Left forelimb (tissue), 1 donor: ENCODE data around the gene BDH2.

Source experiments
- DNase-seq: peaks from one replicate; pipeline ENCODE4 v3.0.0-alpha.2; 2018; ENCODE audit warnings: low spot score

BDH2 gene

DNA sequence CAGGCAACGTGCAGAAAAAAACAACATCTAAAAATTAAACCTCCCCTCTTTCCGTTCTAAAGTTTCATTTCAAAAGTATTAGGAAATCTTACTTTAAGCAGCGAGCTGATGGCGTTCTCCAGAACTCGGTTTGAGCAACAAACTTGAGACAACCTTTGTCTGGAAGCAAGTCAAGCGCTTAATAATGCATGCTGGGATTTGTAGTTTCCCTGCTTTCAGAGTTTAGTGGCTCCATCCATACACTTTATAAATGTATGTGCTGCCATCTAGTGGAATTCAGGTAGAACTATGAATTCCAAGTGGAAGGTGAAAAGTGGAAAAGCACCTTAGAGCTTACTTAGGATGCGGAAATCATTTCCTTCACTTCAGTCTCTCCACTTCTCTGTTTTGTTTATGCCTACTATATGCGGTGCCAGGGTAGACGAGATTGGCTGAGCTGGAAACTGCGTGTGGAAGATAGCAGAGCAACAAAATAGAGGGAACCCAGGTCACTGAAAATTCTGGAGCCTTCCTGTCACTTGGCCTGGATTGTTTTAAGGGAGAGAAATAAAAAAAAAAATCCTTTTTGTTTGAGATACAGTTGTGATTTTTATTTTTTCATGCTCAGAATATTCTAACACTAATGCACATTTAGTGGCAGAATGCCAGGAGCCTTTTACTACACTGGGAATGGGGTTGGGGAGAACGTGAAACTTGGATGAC lies at the start of gene BDH2:
Gene BDH2 (minus strand): TSS at position 144 of the 702 bp plus-strand sequence. CDS start 3,580 bp downstream, outside the sequence.
- DNase-seq, result no peak

DNA sequence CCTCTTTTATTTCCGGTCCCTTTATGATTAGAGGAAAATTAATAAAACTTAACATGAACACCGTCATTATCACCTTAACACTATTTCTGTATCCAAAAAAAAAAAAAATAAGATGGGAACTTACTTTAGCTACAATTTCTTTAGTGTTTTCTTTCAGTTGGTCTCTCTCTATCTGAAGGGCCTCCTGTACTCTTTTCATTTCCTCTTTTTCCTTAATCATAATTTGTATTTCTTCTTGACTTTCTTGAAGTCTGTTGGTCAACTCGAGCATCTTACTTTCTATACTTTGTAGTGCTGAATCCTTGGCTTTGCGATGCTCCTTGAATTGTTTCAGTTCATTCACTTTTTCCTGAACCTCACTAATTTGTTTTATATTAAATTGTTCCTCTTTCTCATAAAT lies 45.3 kb upstream of the BDH2 start:
- DNase-seq, result no peak

DNA sequence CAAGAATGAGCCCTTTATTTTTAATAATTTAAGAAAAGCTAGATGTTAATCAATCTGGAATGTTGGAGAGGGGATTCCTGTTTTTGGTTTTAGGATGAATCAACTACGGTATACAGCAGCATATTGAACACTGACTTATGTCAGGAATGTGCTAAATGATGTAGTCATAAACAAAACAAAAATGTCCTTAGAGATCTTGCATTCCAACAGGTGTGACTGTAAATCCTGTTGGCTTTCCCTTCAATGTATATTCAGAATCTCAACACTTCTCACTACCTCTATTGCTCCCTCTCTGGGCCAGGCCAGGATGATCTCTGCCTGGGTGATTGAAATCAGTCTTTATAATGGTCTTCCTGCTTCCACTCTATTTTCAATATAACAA lies 37.8 kb upstream of the BDH2 start:
- DNase-seq, result no peak

DNA sequence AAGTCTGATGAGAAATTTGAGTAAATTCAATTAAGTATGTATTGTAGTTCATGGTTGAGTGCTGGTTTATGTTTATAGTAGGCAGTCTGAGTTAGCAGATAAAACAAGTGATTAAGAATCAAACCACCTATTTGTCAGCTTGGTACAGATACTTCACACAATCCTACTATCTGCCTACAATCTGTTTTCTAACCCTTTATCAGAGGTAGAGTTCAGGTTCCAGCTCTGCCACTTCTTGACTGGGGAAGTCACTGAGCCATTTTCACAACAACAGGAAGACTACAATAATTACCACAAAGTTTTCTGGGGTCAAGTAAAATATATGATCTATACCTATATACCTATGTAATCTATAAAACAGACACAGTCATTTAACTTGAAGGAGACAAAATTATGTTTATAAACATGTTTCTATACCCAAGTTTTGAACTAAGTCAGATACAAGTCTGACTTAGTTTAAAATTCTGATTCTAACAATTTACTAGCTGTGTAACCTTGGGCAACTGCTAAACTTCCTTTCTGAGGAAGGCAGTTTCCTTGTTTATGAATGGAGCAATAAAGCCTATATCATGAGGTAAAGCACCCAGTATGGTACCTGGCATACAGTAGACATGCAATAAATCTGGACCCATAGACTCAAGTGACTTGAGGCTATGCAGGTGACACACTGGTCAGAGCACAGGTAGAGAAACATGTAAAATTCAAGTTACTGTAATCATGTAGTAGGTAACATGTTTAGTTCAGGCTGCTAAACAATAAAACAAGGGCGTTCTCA lies 37.2 kb upstream of the BDH2 start:
- no peak for DNase-seq

DNA sequence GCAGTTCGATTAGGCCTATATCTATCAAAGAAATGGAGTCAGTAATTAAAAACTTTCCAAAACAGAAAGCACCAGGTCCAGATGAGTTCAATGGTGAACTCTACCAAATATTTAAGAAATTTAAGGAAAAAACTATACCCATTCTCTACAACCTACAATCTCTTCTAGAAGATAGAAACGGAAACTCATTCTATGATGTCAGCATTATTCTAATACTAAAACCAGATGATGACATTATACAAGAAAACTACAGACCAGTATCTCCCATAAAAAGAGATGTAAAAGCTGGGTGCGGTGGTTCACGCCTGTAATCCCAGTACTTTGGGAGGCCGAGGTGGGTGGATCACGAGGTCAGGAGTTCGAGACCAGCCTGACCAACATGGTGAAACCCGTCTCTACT lies 29.5 kb upstream of the BDH2 start:
- DNase-seq, result no peak

DNA sequence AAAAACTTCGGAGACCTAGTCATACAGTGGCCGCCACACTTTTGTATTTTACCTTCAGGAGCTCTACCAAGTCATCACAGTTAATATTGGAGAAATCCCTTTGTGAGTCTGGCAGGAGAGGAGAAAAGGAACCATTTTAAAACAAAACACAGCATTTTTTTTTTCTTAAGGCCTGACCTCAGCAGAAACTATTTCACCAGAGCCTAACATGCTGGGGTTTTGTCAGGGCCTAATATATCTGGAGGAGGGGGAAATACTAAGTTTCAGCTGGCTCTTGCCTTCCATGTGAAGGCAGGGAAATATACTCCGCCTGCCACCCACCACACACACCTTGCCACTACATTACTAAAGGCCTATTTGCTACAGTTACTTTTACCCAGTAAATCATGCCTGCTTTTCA lies 26.5 kb upstream of the BDH2 start:
- no peak for DNase-seq

DNA sequence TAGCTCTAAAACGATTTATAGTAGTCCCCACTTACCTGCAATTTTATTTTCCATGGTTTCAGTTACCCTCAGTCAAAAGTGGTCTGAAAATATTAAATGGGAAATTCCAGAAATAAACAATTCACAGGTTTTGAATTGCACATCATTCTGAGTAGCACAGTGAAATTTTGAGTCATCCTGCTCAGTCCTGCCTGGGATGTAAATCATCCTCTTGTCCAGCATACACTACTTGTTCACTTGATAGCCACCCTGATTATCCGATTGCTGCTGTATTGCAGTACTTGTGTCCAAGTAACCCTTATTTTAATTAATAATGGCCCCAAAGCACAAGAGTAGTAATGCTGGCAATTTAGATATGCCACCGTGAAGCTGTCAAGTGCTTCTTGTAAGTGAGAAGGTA lies 23.5 kb upstream of the BDH2 start:
- no peak for DNase-seq

DNA sequence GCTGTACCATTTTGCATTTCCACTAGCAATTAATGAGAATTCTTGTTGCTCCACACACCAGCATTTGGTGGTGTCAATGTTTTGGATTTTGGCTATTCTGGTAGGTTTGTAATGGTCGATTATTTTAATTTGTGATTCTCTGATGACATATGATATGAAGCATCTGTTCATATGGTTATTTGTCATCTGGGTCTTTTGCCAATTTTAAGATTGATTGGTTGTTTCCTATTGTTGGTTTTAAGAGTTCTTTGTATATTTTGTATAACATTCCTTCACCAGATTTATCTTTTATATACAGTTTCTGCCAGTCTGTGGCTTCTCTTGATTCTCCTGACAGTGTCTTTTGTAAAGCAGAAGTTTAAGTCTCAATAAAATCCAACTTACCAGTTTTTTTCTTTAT lies 18.5 kb upstream of the BDH2 start:
- no peak for DNase-seq

DNA sequence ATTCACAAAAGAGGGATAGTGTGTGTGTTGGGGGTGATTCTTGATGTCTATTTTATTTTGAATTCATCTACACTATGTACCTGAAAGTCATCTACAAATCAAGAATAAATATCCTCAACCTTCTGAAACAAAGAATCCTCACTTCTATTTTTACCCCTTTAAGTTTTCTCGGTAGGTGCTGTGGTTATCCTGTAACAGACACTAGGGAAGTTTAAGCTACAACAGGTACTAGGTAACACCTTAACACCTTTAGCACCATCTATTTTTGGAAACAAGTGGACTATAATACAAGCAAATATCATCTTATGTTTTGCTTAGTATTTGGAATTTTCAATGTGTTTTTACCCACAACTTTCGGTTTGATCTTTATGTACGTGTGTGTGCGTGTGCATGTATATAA lies 12.0 kb upstream of the BDH2 start:
- no peak for DNase-seq

DNA sequence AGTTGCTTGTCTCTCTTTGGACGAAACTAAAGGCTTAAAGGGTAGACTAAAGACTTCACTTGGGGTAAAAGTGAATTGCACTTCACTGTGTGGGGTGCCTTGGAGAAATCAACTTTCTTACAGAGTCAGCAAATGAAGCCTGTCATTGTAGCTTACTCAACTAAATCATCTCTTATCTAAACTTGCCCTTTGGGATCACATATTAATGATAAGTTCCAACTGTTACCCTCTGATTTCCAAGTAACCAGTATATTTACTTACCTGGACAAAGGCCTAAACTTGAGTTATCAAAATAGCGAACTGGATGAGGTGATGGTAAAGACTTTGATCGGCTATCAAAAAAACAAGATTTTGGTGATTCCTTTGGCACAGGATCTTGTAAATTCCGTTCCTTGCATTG lies 8.9 kb upstream of the BDH2 start:
- no peak for DNase-seq

DNA sequence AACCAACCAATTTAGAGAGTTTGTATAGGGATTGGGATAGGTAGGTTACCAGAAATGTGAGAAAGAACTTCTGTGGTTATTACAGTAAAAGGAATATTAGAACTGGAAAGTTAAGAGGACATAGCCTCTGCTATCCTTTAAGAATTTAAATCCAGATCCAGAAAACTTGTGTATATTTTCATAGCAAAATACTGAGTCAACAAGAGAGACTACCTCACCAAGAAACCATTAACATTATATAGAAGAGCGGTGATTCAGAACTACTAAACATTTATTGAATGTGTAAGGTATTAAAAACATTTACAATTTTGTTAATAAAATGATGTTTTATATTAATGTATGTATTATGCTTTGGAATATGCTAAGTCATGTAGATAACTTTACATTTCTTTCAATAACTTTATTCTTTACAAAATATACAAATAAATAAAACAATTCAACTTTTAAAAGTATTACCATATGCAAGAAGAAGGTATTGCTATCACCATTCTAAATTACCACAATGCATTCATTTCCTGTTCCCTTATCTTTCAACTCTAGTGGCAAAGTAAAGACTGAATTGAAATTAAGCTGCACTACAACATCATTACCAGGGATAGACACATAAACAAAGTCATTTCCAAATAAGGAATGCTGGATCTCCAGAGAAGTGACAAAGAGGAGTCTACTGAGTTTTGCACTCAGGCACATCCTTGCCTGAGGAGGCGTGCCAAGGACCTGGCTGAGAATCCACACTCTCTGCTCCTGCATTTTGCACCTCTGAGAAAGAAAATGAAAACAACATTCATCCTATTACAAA lies 6.1 kb upstream of the BDH2 start:
- no peak for DNase-seq

DNA sequence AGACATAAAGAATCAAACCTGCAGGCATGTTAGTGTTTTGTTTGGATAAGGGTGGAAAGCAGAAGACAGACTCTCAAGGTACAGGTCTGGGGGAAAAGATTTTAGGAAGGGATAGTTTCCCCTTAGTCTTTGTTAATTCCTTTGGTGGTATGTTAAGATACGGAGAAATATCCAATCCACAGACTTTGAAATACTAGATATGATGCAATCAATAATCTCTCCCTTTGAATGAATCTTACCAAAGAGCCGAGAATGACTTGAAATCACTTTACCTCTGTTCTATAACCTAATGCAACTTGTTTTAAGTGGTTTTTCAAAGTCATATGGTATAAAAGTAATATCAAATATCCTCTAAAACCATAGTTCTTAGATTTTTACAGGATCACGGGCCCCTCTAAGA lies 5.3 kb upstream of the BDH2 start:
- no peak for DNase-seq

DNA sequence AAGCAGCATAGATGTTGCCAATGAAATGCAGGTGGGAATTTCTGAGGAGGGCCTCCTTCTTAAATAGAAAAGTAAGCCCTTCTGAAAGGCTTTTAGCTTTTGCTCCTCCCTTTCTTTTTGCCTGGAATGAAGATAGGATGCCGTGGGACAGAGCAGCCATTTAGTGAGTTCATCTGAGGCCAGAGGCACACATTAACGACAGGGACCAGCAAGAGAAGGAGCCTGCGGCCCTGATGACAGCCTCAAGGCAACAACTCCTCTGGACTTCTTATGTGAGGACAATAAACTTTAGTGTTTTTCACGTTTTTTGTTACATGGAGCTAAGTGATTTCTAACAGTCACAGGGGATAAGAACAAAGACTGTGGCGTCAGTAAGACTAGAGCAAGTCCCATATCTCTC lies 1.1 kb upstream of the BDH2 start:
- DNase-seq, result no peak

DNA sequence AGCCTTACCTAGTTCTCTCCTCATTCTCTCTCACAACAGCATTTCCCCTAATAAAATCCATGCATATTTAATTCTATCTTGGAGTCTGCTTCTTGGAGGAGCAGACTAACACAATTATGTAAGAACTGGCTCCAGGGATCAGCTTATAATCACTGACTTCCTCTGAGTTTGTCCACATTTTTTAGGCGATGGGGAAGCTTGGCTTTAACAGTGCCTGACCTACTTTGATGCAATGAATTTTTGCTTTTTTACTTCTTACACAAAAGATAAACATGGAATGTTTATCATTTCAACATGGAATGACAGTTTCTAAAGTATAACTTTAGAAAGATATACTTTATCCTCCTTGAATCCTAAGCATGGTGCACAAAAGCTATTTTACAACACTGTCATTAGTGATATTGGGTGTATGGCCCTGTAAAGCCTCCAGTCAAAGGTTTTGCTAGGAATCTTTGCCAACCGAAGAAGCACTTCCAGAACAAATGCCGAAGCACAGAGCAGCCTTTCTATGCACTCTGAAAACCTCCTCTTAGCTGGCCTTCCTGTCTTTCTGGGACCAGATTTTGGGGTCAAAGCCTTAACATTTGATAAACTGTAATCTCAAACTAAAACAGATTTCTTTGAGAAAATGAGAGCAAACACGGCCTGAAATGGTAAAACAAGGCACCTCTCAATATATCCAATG lies 736 bp downstream of the BDH2 start:
- no peak for DNase-seq

DNA sequence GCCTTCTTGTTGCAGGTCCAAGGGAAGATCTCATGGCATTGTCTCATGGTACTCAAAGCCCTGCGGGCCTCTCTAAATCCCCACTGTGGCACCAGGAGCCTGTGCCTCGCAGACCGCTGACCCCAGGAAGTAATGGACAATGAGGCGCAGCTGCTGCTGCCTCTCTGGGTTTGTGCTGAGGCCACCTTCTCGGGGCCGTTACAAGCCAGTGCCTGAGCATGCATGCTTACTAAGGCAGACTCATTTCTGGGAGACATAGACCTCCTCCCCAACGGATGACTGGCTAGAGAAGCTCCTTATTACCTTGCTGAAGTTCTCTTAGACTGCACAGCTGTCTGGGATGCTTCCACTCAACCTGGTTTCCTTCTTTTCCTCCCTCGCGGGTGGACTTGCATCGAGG lies 1.3 kb downstream of the BDH2 start:
- DNase-seq, result no peak

DNA sequence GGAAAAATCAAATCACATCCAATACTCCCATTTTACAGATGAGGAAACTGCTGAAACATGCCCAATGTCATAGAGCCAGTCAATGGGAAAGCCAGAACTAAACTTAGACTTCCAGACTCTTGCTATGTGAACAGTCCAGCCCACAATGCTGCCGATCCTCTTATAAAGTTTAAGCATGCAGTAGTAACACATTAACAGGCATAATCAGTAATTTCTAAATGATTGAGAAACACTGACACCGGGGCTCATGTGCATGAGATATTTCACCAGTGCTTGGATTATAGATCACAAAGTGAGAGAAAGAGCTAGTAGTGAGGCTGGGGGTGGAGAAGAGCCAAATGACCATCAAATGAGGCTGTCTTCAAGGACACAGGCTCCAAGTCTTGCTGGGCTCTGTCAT lies 2.5 kb downstream of the BDH2 start:
- no peak for DNase-seq

DNA sequence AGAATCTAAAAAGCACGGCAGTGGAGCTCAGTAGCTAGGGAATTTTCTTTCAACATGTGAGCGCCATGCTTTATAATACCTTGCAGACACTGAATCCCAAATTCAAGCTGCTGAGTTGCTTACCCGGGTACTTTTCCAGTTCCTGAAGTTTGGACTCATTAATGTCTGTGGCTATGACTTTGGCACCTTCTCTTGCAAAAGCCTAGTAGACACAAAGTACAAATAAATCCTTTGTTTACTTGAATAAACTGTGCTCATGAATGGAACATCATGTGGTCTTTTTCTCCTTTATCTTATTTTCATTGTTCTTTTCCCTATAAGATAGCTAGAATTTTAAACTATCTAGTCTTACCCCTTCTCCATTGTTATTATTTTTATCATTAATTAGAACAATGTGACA lies 4.6 kb downstream of the BDH2 start:
- DNase-seq, result no peak

DNA sequence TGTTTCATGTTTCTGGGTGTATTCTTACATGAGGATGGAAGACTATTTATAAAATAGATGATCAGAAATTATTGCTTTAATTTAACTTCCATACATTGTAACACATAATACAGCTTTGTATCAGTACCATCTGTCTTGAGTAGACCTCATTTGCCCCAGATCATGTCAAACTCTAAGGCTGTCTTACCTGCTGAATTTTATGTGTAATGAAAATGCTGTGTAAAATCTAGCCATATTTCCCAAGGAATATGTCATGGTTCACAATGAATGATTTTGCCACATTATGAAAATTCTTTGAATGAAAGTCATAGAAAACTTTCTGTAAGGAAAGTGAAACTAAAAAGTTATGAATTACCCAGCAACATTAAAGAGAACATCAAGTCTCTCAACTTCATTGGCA lies 7.4 kb downstream of the BDH2 start:
- DNase-seq, result no peak

DNA sequence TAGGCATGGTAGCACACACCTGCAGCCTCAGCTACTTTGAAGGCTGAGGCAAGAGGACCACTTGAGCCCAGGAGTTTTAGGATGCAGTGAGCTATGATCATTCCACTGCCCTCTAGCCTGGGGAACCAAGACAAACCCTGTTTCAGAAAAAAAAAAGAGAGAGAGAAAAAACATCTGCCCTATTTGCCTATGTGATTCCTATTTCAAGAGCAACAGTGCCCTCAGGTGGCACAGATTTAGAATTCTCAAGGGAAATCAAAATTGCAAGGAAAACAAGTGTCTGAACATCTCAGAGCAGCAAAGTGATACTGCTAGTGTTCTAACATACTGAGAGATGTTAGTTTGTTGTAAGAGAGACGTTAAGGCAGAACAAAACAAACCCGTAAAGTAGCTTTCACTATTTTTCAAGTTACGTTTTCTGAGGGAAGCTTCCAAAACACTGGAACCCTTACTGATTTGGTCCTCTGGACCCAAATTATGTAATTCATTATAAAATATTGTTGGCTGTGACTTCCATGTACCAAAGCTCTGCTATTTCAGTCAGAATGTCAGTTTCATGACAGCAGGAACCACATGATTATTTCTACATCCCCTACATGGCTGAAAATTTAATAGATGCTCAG lies 7.9 kb downstream of the BDH2 start:
- DNase-seq, result no peak

DNA sequence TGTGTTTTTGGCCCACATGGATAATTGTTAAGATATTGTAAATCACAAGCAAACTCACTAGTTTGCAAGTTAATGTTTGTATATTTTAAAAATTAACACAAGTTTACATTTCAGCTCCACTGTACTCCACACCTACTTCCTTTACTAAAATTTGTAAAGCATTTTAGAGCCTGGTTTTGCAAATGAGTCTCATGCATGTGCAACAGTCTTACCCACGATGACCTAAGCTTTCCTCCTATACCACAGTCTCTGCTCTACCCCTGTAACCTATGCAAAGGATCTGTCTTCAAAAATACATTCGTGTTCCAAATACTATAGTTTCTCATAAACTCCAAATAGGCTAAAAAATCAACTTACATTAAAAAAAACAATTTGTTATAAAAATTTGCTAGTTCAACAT lies 10.2 kb downstream of the BDH2 start:
- DNase-seq, result no peak

DNA sequence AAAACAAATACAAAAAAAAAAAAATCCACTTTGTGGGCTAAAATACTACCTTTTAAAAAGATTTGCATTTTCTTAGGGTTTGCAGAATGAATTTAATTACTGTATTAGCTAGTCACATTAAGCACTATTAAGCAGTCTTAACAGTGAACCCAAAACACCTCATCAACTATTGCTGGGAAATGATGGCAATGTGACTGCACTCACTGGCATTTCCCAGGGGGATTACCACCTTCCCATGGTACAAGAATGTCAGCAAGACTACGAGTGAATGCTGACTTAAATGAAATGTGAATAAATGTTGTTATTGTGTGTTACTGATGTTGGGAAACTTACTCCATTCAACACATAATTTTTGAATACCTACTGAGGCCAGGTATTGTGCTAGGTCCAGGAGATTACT lies 13.1 kb downstream of the BDH2 start:
- DNase-seq, result no peak
